ENCODE measurements around the gene LHFPL3. TPM values are rescaled to one million over a fixed set of nuclear protein-coding genes. Genes with fewer than 3 reads are reported as not detected.

The LHFPL3 gene
- total RNA-seq, 1 experiment from 2014 or later, result not detected

- Histone ChIP-seq H3K4me1 (replicated peaks; ENCODE audit: insufficient read depth) (no peaks in the 10 kb centered on the region), H3K4me2 (no peak overlapping the region), H3K36me3 (ENCODE audit: low read depth) (no peaks in the 10 kb centered on the region), H3F3A (ENCODE audit: insufficient read depth, low read depth) (no peaks in the 10 kb centered on the region), H3K79me2 (ENCODE audit: low read depth) (no peaks in the 10 kb centered on the region), H3K4me3 (no peak overlapping the region), H3K9me2 (ENCODE audit: insufficient read depth) (no peaks in the 10 kb centered on the region), H3K9me3 (ENCODE audit: insufficient read depth, low read depth) (no peaks in the 10 kb centered on the region), H3K27ac (no peak overlapping the region), H4K20me1 (ENCODE audit: insufficient read depth) (no peaks in the 10 kb centered on the region), H2AFZ (no peak overlapping the region), H3K27me3 (ENCODE audit: insufficient read depth, low read depth) (no peaks in the 10 kb centered on the region)
- intact Hi-C loops (cut with micrococcal nuclease; ENCODE audit: unreplicated experiment), result no loop called here
- no peak for DNase-seq
- CTCF ChIA-PET, result no interaction called here
- TF ChIP-seq EZH2 (IDR thresholded peaks at IDR 0.05; ENCODE audit: low read depth), result no peak
- TF ChIP-seq, protein P1, sequence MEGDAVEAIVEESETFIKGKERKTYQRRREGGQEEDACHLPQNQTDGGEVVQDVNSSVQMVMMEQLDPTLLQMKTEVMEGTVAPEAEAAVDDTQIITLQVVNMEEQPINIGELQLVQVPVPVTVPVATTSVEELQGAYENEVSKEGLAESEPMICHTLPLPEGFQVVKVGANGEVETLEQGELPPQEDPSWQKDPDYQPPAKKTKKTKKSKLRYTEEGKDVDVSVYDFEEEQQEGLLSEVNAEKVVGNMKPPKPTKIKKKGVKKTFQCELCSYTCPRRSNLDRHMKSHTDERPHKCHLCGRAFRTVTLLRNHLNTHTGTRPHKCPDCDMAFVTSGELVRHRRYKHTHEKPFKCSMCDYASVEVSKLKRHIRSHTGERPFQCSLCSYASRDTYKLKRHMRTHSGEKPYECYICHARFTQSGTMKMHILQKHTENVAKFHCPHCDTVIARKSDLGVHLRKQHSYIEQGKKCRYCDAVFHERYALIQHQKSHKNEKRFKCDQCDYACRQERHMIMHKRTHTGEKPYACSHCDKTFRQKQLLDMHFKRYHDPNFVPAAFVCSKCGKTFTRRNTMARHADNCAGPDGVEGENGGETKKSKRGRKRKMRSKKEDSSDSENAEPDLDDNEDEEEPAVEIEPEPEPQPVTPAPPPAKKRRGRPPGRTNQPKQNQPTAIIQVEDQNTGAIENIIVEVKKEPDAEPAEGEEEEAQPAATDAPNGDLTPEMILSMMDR (conservative IDR thresholded peaks at IDR 0.05), result no peak
- POLR2A ChIA-PET (ENCODE audit: unreplicated experiment), result no interaction called here
- BruUV-seq (replicated peaks), result no TSS peak
These were observed 328.1 kb downstream of the LHFPL3 start for GRCh38 chr7:104656467-104656866.

DNA sequence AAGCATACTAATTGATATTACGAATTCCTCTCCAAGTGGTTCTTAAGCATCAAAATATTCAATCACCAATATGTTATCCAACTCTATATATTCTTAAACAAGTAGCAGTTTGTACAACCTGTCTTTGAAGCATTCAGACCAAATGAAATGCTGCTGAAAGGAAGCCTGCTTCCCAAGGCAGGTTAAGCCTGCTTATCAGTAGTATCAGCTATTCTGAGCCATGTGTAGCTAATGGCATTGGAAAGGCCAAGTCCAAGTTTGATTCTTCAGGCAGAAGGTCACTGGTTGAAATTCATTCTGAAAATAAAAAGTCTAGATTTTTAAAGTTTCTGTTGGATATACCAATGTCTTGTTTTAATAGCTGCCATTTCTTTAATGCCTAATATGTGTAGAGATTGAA, 328.7 kb downstream of the LHFPL3 start:
- Histone ChIP-seq H3K9me2 (ENCODE audit: insufficient read depth) (no peaks in the 10 kb centered on the region), H3K9me3 (ENCODE audit: insufficient read depth, low read depth) (no peaks in the 10 kb centered on the region), H3K27me3 (ENCODE audit: insufficient read depth, low read depth) (no peaks in the 10 kb centered on the region), H3F3A (ENCODE audit: insufficient read depth, low read depth) (no peaks in the 10 kb centered on the region), H3K4me1 (replicated peaks; ENCODE audit: insufficient read depth) (no peaks in the 10 kb centered on the region), H2AFZ (no peak overlapping the region), H4K20me1 (ENCODE audit: insufficient read depth) (no peaks in the 10 kb centered on the region), H3K4me3 (no peak overlapping the region), H3K79me2 (ENCODE audit: low read depth) (no peaks in the 10 kb centered on the region), H3K36me3 (ENCODE audit: low read depth) (no peaks in the 10 kb centered on the region), H3K27ac (no peak overlapping the region), H3K4me2 (no peak overlapping the region)
- POLR2A ChIA-PET (ENCODE audit: unreplicated experiment), result no interaction called here
- TF ChIP-seq, protein P1 (conservative IDR thresholded peaks at IDR 0.05), result no peak
- TF ChIP-seq EZH2 (IDR thresholded peaks at IDR 0.05; ENCODE audit: low read depth), result no peak
- BruUV-seq (replicated peaks), result no TSS peak
- CTCF ChIA-PET, result no interaction called here
- intact Hi-C loops (cut with micrococcal nuclease; ENCODE audit: unreplicated experiment), result no loop called here
- DNase-seq, result no peak

DNA sequence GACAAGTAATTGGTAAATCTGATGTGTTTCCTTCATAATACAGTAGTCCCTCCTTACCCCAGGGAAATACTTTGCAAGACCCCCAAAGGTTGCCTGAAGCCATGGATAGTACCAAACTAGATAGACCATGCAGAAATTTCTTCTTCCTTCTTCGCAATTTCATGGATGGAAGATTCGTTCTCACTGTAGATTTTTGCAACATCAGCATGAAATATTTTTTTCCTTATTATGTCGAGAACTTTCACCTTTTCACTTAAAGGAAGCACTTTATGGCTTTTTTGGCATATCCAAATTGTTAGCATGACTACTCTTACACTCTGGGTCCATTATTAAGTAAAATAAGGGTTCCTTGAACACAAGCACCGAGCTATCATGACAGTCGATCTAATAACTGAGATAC, 333.2 kb downstream of the LHFPL3 start:
- Histone ChIP-seq H3K9me3 (ENCODE audit: insufficient read depth, low read depth) (no peaks in the 10 kb centered on the region), H3K4me1 (replicated peaks; ENCODE audit: insufficient read depth) (no peaks in the 10 kb centered on the region), H4K20me1 (ENCODE audit: insufficient read depth) (no peaks in the 10 kb centered on the region), H3K9me2 (ENCODE audit: insufficient read depth) (no peaks in the 10 kb centered on the region), H3K27ac (no peak overlapping the region), H2AFZ (no peak overlapping the region), H3K36me3 (ENCODE audit: low read depth) (no peaks in the 10 kb centered on the region), H3K4me2 (no peak overlapping the region), H3K79me2 (ENCODE audit: low read depth) (no peaks in the 10 kb centered on the region), H3K4me3 (no peak overlapping the region), H3F3A (ENCODE audit: insufficient read depth, low read depth) (no peaks in the 10 kb centered on the region), H3K27me3 (ENCODE audit: insufficient read depth, low read depth) (no peaks in the 10 kb centered on the region)
- intact Hi-C loops (cut with micrococcal nuclease; ENCODE audit: unreplicated experiment), result no loop called here
- TF ChIP-seq, protein P1 (conservative IDR thresholded peaks at IDR 0.05), result no peak
- no peak for TF ChIP-seq EZH2 (IDR thresholded peaks at IDR 0.05; ENCODE audit: low read depth)
- CTCF ChIA-PET, result no interaction called here
- no TSS peak for BruUV-seq (replicated peaks)
- POLR2A ChIA-PET (ENCODE audit: unreplicated experiment), result no interaction called here
- DNase-seq, result no peak
